ENCODE results near the gene TIGAR.

Gene TIGAR

GRCh38 chr12:4274396-4275015 is 46.5 kb upstream of the TIGAR start:
- peak overlapping the region; percentile 87 for H3K4me3 ChIP-seq (ENCODE audit: low read depth, low read length)
- no peak for TF ChIP-seq CTCF (IDR thresholded peaks at IDR 0.05; ENCODE audit: insufficient read depth, low read depth, low read length, missing control alignments)
- peak; percentile 45 for DNase-seq (ENCODE audit: low read depth)

GRCh38 chr12:4275016-4275869 is 45.8 kb upstream of the TIGAR start:
- no peak for TF ChIP-seq CTCF (IDR thresholded peaks at IDR 0.05; ENCODE audit: insufficient read depth, low read depth, low read length, missing control alignments)
- DNase-seq (ENCODE audit: low read depth), result no peak
- peak overlapping the region; percentile 87 for H3K4me3 ChIP-seq (ENCODE audit: low read depth, low read length)

- TF ChIP-seq CTCF (IDR thresholded peaks at IDR 0.05; ENCODE audit: insufficient read depth, low read depth, low read length, missing control alignments), result no peak
- DNase-seq (ENCODE audit: low read depth), result no peak
- peak overlapping the region; percentile 87 for H3K4me3 ChIP-seq (ENCODE audit: low read depth, low read length)
These were observed 45.1 kb upstream of the TIGAR start for GRCh38 chr12:4275870-4276301.

GRCh38 chr12:4276524-4277204 is 44.3 kb upstream of the TIGAR start:
- peak; percentile 94 for DNase-seq (ENCODE audit: low read depth)
- H3K4me3 ChIP-seq (ENCODE audit: low read depth, low read length), result peak overlapping the region; percentile 87

GRCh38 chr12:4277205-4277543 is 43.8 kb upstream of the TIGAR start:
- TF ChIP-seq CTCF (IDR thresholded peaks at IDR 0.05; ENCODE audit: insufficient read depth, low read depth, low read length, missing control alignments), result no peak
- no peak overlapping the region for H3K4me3 ChIP-seq (ENCODE audit: low read depth, low read length)
- no peak for DNase-seq (ENCODE audit: low read depth)

More at GRCh38 chr12:4276524-4277204, 44.3 kb upstream of the TIGAR start:
- TF ChIP-seq CTCF (IDR thresholded peaks at IDR 0.05; ENCODE audit: insufficient read depth, low read depth, low read length, missing control alignments), result peak; percentile 88

- DNase-seq (ENCODE audit: low read depth), result no peak
- H3K4me3 ChIP-seq (ENCODE audit: low read depth, low read length), result no peak overlapping the region
- TF ChIP-seq CTCF (IDR thresholded peaks at IDR 0.05; ENCODE audit: insufficient read depth, low read depth, low read length, missing control alignments), result no peak
These were observed 43.2 kb upstream of the TIGAR start for GRCh38 chr12:4277857-4278256.

All from GM12865 (cell line).